ENCODE results near the gene ARHGAP32. TPM values are rescaled to one million over a fixed set of nuclear protein-coding genes. Genes with fewer than 3 reads are reported as not detected.

ARHGAP32 gene
- total RNA-seq, 2 experiments from 2014 or later: not detected

DNA sequence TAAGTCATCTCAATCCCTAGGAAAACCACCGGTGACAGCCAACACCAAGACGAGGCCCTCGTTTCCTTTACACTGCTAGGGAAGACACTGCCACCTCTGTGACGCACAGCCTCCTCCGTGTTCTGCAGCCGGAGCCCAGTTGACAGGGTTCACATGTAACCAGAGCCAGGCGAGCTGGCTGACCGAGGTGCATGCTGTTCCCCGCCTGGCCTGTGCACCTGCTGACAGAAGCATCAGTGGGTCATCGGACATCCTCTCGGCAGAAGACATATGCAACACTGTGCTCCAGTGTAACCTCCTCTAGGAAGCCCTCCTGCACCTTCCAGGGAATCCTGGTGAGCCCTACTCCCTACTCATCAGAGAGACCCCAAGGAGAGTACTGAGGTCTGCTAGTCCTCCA, 135.2 kb downstream of the ARHGAP32 start:
- no peaks in the 10 kb centered on the region for H3K36me3 ChIP-seq (ENCODE audit: insufficient read depth, low read length)
- H2AFZ ChIP-seq (ENCODE audit: low read length): no peak overlapping the region
- H4K20me1 ChIP-seq (ENCODE audit: insufficient read depth, low read length): no peaks in the 10 kb centered on the region
- BruUV-seq (replicated peaks): no TSS peak
- ChIA-PET POLR2A (interaction anchor here (1.1 kb wide), 1 partner anchor 11 kb away, joined by 3 read pairs; no protein-coding TSS in a partner anchor), CTCF (ENCODE audit: unreplicated experiment) (no interaction called here)
- no peaks in the 10 kb centered on the region for H3K9me3 ChIP-seq (ENCODE audit: low read length)
- TF ChIP-seq, protein P1, sequence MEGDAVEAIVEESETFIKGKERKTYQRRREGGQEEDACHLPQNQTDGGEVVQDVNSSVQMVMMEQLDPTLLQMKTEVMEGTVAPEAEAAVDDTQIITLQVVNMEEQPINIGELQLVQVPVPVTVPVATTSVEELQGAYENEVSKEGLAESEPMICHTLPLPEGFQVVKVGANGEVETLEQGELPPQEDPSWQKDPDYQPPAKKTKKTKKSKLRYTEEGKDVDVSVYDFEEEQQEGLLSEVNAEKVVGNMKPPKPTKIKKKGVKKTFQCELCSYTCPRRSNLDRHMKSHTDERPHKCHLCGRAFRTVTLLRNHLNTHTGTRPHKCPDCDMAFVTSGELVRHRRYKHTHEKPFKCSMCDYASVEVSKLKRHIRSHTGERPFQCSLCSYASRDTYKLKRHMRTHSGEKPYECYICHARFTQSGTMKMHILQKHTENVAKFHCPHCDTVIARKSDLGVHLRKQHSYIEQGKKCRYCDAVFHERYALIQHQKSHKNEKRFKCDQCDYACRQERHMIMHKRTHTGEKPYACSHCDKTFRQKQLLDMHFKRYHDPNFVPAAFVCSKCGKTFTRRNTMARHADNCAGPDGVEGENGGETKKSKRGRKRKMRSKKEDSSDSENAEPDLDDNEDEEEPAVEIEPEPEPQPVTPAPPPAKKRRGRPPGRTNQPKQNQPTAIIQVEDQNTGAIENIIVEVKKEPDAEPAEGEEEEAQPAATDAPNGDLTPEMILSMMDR (conservative IDR thresholded peaks at IDR 0.05; ENCODE audit: low read length): no peak
- TF ChIP-seq EZH2phosphoT487 (IDR thresholded peaks at IDR 0.05; ENCODE audit: borderline replicate concordance, low read depth, low read length): no peak
- intact Hi-C loops (cut with micrococcal nuclease; ENCODE audit: unreplicated experiment): no loop called here
- no peaks in the 10 kb centered on the region for H3K79me2 ChIP-seq (ENCODE audit: insufficient read depth, low read depth, low read length)
- DNase-seq (ENCODE audit: low spot score): no peak
- H3K27ac ChIP-seq (ENCODE audit: low read depth, low read length, poor library complexity, severe bottlenecking): no peak overlapping the region
- H3K4me3 ChIP-seq (ENCODE audit: low read depth, low read length, poor library complexity, severe bottlenecking): no peak overlapping the region
- H3K9me2 ChIP-seq (ENCODE audit: insufficient read depth, low read length): no peaks in the 10 kb centered on the region
- H3K4me1 ChIP-seq (ENCODE audit: insufficient read depth, low read length, poor library complexity, severe bottlenecking): no peaks in the 10 kb centered on the region
- H3K4me2 ChIP-seq (ENCODE audit: low read length): no peak overlapping the region

DNA sequence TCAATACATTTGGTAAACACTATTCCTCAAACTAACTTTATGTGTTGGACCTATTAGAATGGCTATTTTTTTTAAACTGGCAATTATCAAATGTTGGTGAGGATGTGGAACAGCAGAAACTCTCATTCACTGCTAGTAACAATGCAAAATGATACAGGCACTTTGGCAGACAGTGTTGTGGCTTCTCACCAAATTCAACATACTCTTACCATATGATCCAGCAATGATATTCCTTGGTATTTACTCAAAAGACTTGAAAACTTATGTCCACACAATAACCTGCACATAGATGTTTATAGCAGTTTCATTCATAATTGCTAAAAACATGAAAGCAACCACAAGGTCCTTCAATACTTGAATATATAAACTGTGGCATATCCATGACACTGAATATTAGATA, 136.9 kb downstream of the ARHGAP32 start:
- Histone ChIP-seq H3K9me3 (ENCODE audit: low read length) (no peaks in the 10 kb centered on the region), H3K4me1 (ENCODE audit: insufficient read depth, low read length, poor library complexity, severe bottlenecking) (no peaks in the 10 kb centered on the region), H3K79me2 (ENCODE audit: insufficient read depth, low read depth, low read length) (no peaks in the 10 kb centered on the region), H2AFZ (ENCODE audit: low read length) (no peak overlapping the region), H3K27ac (ENCODE audit: low read depth, low read length, poor library complexity, severe bottlenecking) (no peak overlapping the region), H3K4me3 (ENCODE audit: low read depth, low read length, poor library complexity, severe bottlenecking) (no peak overlapping the region), H3K9me2 (ENCODE audit: insufficient read depth, low read length) (no peaks in the 10 kb centered on the region), H3K36me3 (ENCODE audit: insufficient read depth, low read length) (no peaks in the 10 kb centered on the region), H3K4me2 (ENCODE audit: low read length) (no peak overlapping the region), H4K20me1 (ENCODE audit: insufficient read depth, low read length) (no peaks in the 10 kb centered on the region)
- no peak for DNase-seq (ENCODE audit: low spot score)
- TF ChIP-seq, protein P1 (conservative IDR thresholded peaks at IDR 0.05; ENCODE audit: low read length): no peak
- TF ChIP-seq EZH2phosphoT487 (IDR thresholded peaks at IDR 0.05; ENCODE audit: borderline replicate concordance, low read depth, low read length): no peak
- intact Hi-C loops (cut with micrococcal nuclease; ENCODE audit: unreplicated experiment): no loop called here
- BruUV-seq (replicated peaks): no TSS peak
- POLR2A ChIA-PET: no interaction called here
- CTCF ChIA-PET (ENCODE audit: unreplicated experiment): no interaction called here

DNA sequence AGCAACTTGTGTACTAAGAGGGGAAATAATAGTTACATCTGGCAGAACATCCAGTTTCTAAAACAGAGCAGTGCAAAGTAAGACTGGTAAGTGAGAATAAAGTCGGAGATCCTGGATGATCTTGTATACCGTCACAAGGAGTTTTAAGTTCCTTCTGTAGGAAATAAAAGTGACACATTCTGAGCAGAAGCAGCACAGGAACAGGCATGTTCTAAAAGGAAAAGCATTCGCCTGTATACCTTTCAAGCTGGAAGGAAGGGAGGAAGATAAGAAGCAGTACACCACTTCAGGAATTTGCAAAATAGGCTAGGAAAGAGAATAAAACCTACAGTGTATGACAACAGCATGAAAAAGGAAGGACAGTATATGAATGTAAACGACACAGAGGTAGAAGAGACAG, 143.2 kb downstream of the ARHGAP32 start:
- POLR2A ChIA-PET: no interaction called here
- no peak overlapping the region for H3K27ac ChIP-seq (ENCODE audit: low read depth, low read length, poor library complexity, severe bottlenecking)
- H3K9me2 ChIP-seq (ENCODE audit: insufficient read depth, low read length): no peaks in the 10 kb centered on the region
- DNase-seq (ENCODE audit: low spot score): no peak
- H3K79me2 ChIP-seq (ENCODE audit: insufficient read depth, low read depth, low read length): no peaks in the 10 kb centered on the region
- CTCF ChIA-PET (ENCODE audit: unreplicated experiment): no interaction called here
- H3K4me1 ChIP-seq (ENCODE audit: insufficient read depth, low read length, poor library complexity, severe bottlenecking): no peaks in the 10 kb centered on the region
- H2AFZ ChIP-seq (ENCODE audit: low read length): no peak overlapping the region
- no peaks in the 10 kb centered on the region for H3K9me3 ChIP-seq (ENCODE audit: low read length)
- no peak overlapping the region for H3K4me2 ChIP-seq (ENCODE audit: low read length)
- H3K36me3 ChIP-seq (ENCODE audit: insufficient read depth, low read length): no peaks in the 10 kb centered on the region
- intact Hi-C loops (cut with micrococcal nuclease; ENCODE audit: unreplicated experiment): no loop called here
- no peak overlapping the region for H3K4me3 ChIP-seq (ENCODE audit: low read depth, low read length, poor library complexity, severe bottlenecking)
- BruUV-seq (replicated peaks): no TSS peak
- H4K20me1 ChIP-seq (ENCODE audit: insufficient read depth, low read length): no peaks in the 10 kb centered on the region
- no peak for TF ChIP-seq EZH2phosphoT487 (IDR thresholded peaks at IDR 0.05; ENCODE audit: borderline replicate concordance, low read depth, low read length)
- TF ChIP-seq, protein P1 (conservative IDR thresholded peaks at IDR 0.05; ENCODE audit: low read length): no peak
